GM19397 (cell line): ENCODE measurements around the gene NCMAP.
"Not testable (repeated sequence)": the region's sequence is repeated elsewhere in the genome, so short reads cannot be mapped to it uniquely, and the experiment has no call there.

Source experiments
- ATAC-seq: cut with Tn5 transposase; IDR thresholded peaks from one replicate; pipeline ENCODE4 v1.9.1; 2021; ENCODE audit warnings: mild to moderate bottlenecking, moderate library complexity; ENCODE audit not compliant: unreplicated experiment

The NCMAP gene

GRCh38 chr1:24541711-24542346 lies 14.1 kb upstream of the NCMAP start:
- no peak for ATAC-seq

GRCh38 chr1:24544239-24544638 lies 11.6 kb upstream of the NCMAP start:
- ATAC-seq = no peak

GRCh38 chr1:24545662-24546061 lies 10.2 kb upstream of the NCMAP start:
- ATAC-seq = no peak

GRCh38 chr1:24547195-24547594 lies 8.7 kb upstream of the NCMAP start:
- ATAC-seq = no peak

- no peak for ATAC-seq
These were observed 7.8 kb upstream of the NCMAP start for GRCh38 chr1:24548070-24548469.

GRCh38 chr1:24549210-24549609 lies 6.7 kb upstream of the NCMAP start:
- not testable (repeated sequence) for ATAC-seq

- ATAC-seq = no peak
These were observed 4.5 kb upstream of the NCMAP start for GRCh38 chr1:24551290-24551959.

- ATAC-seq = no peak
These were observed 3.8 kb upstream of the NCMAP start for GRCh38 chr1:24551960-24552571.

- no peak for ATAC-seq
These were observed 2.0 kb upstream of the NCMAP start for GRCh38 chr1:24553931-24554330.

GRCh38 chr1:24554714-24555113 lies 1.2 kb upstream of the NCMAP start:
- ATAC-seq = no peak

GRCh38 chr1:24556414-24556795 lies 518 bp downstream of the NCMAP start:
- ATAC-seq = no peak

GRCh38 chr1:24557220-24557619 lies 1.3 kb downstream of the NCMAP start:
- no peak for ATAC-seq

GRCh38 chr1:24557711-24558131 lies 1.8 kb downstream of the NCMAP start:
- ATAC-seq = no peak

- ATAC-seq = no peak
These were observed 2.6 kb downstream of the NCMAP start for GRCh38 chr1:24558455-24558854.

- no peak for ATAC-seq
These were observed 3.3 kb downstream of the NCMAP start for GRCh38 chr1:24558902-24559791.

GRCh38 chr1:24560361-24560760 lies 4.5 kb downstream of the NCMAP start:
- no peak for ATAC-seq

- no peak for ATAC-seq
These were observed 6.7 kb downstream of the NCMAP start for GRCh38 chr1:24562625-24563024.

- no peak for ATAC-seq
These were observed 8.8 kb downstream of the NCMAP start for GRCh38 chr1:24564695-24565094.

GRCh38 chr1:24566236-24566867 lies 10.5 kb downstream of the NCMAP start:
- ATAC-seq = no peak

GRCh38 chr1:24567792-24568388 lies 12.0 kb downstream of the NCMAP start:
- ATAC-seq = no peak
